Hypothalamus (tissue), 51 donors: Measurements from ENCODE around the gene SYTL2.
"Not testable (repeated sequence)": the region's sequence is repeated elsewhere in the genome, so short reads cannot be mapped to it uniquely, and the experiment has no call there.

Source experiments
- DNase-seq, 51 donors: peaks; one replicate each; lab custom pipeline; 2025; lab: John Stamatoyannopoulos, UW

SYTL2 gene

GRCh38 chr11:85663753-85664614 lies 147.0 kb downstream of the SYTL2 start:
- peak in 49 of 51 donors; percentile 17 to 83 (median 64) for DNase-seq

GRCh38 chr11:85663080-85663752 lies 147.7 kb downstream of the SYTL2 start:
- DNase-seq = no peak

GRCh38 chr11:85661972-85662664 lies 148.8 kb downstream of the SYTL2 start:
- DNase-seq = no peak

GRCh38 chr11:85658180-85658579 lies 152.8 kb downstream of the SYTL2 start:
- DNase-seq = no peak

- no peak for DNase-seq
Observed at GRCh38 chr11:85656777-85657176, 154.2 kb downstream of the SYTL2 start.

- not testable (repeated sequence) for DNase-seq
Observed at GRCh38 chr11:85654343-85654742, 156.6 kb downstream of the SYTL2 start.

GRCh38 chr11:85652786-85653447 lies 158.0 kb downstream of the SYTL2 start:
- DNase-seq = no peak

- no peak for DNase-seq
Observed at GRCh38 chr11:85651118-85651517, 159.8 kb downstream of the SYTL2 start.

- DNase-seq = peak; percentile 22 to 92 (median 78)
Observed at GRCh38 chr11:85647604-85648299, 163.2 kb downstream of the SYTL2 start, which contains the start of gene TMEM126A. TSS of gene TMEM126A (plus strand) at chr11:85647967. CDS start at chr11:85650256, 2,289 bp downstream.

GRCh38 chr11:85647078-85647477 lies 163.9 kb downstream of the SYTL2 start:
- no peak for DNase-seq
